Neural cell (in vitro differentiated cells): ENCODE results near the gene CEL.

Source experiments
- EZH2 ChIP-seq: fragments of 200-600, 300-800 bp; shearing (Covaris generic), sonication (generic); IDR thresholded peaks from 2 replicates; pipeline ENCODE4 v1.6.1; 2014; ENCODE audit warnings: antibody characterized with exemption, low read length, borderline replicate concordance, mild to moderate bottlenecking; ENCODE audit not compliant: insufficient read depth, poor library complexity, severe bottlenecking
- POLR2AphosphoS5 ChIP-seq: IDR thresholded peaks from 2 replicates; pipeline ENCODE4 v1.6.1; 2012
- RAD21 ChIP-seq: fragments of 450-650 bp; conservative IDR thresholded peaks from 2 replicates; pipeline ENCODE4 v1.6.1; 2014; ENCODE audit warnings: antibody characterized with exemption, mild to moderate bottlenecking, moderate library complexity
- TF ChIP-seq, protein P1 (sequence below): fragments of 450-650 bp; IDR thresholded peaks from 2 replicates; pipeline ENCODE4 v1.5.1; 2014; ENCODE audit warnings: antibody characterized with exemption, mild to moderate bottlenecking, moderate library complexity; ENCODE audit not compliant: poor library complexity, severe bottlenecking

DNA sequence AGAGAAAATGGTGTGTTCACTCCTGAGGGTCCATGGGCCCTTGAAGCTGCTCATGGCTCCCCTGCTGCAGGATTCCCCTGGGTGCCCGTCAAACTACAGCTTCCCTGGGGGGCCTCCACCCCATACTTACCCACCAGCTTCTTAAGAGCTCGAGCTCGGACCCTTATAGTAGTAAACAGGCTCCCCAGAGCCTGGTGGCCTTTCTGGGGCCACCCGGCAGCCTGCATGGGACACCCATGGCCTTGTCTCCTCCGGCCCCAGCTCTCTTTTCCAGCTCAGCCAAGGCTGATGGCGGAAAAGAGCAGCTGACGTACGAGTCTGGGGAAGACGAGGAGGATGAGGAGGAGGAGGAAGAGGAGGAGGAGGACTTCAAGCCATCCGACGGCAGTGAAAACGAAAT, 4.2 kb upstream of the CEL start:
- TF ChIP-seq POLR2AphosphoS5 (no peak), RAD21 (no peak), EZH2 (no peak)
- TF ChIP-seq, protein P1, sequence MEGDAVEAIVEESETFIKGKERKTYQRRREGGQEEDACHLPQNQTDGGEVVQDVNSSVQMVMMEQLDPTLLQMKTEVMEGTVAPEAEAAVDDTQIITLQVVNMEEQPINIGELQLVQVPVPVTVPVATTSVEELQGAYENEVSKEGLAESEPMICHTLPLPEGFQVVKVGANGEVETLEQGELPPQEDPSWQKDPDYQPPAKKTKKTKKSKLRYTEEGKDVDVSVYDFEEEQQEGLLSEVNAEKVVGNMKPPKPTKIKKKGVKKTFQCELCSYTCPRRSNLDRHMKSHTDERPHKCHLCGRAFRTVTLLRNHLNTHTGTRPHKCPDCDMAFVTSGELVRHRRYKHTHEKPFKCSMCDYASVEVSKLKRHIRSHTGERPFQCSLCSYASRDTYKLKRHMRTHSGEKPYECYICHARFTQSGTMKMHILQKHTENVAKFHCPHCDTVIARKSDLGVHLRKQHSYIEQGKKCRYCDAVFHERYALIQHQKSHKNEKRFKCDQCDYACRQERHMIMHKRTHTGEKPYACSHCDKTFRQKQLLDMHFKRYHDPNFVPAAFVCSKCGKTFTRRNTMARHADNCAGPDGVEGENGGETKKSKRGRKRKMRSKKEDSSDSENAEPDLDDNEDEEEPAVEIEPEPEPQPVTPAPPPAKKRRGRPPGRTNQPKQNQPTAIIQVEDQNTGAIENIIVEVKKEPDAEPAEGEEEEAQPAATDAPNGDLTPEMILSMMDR: no peak
